HFFc6 (cell line): Measurements from ENCODE around the gene HTR2A. TPM values are rescaled to one million over a fixed set of nuclear protein-coding genes. Genes with fewer than 3 reads are reported as not detected.

Experiments used
- DNase-seq: peaks from one replicate; pipeline ENCODE4 v3.0.0-alpha.2; 2018
- H3K27ac Mint-ChIP-seq: 2 replicates; pipeline ENCODE4 v1.8.0; 2020; ENCODE audit warnings: mild to moderate bottlenecking, mixed read lengths
- H3K27me3 Mint-ChIP-seq: 2 replicates; pipeline ENCODE4 v1.8.0; 2021; ENCODE audit warnings: mild to moderate bottlenecking, moderate library complexity, mixed read lengths; ENCODE audit not compliant: insufficient read depth
- H3K36me3 Mint-ChIP-seq: 2 replicates; pipeline ENCODE4 v1.8.0; 2021; ENCODE audit warnings: low read depth, mixed read lengths
- H3K4me1 Mint-ChIP-seq: 2 replicates; pipeline ENCODE4 v1.8.0; 2020; ENCODE audit warnings: low read depth, mixed read lengths
- H3K4me3 Mint-ChIP-seq: 2 replicates; pipeline ENCODE4 v1.8.0; 2020; ENCODE audit warnings: mild to moderate bottlenecking, moderate library complexity, mixed read lengths
- H3K9me3 Mint-ChIP-seq: 2 replicates; pipeline ENCODE4 v1.8.0; 2020; ENCODE audit warnings: mild to moderate bottlenecking, mixed read lengths
- total RNA-seq, 6 experiments: library from RNA; stranded (reverse); fragmentation: NEBNext Ultra II Directional; extraction: Animal tissue kit (Norgen Biotek cat#: 25700); gene quantifications; 2 replicates in 1 of 6; 3 replicates in 5 of 6; pipeline ENCODE4 v1.2.3, GENCODE V29; 2021
- TF ChIP-seq, protein P1 (sequence below): fragments of 200-600 bp; sonication (generic); IDR thresholded peaks from 2 replicates; pipeline ENCODE4 v1.5.0; 2021; ENCODE audit warnings: antibody characterized with exemption, mild to moderate bottlenecking

Gene HTR2A
- total RNA-seq, 6 experiments from 2014 or later = 0.09 TPM; not detected in 5

DNA sequence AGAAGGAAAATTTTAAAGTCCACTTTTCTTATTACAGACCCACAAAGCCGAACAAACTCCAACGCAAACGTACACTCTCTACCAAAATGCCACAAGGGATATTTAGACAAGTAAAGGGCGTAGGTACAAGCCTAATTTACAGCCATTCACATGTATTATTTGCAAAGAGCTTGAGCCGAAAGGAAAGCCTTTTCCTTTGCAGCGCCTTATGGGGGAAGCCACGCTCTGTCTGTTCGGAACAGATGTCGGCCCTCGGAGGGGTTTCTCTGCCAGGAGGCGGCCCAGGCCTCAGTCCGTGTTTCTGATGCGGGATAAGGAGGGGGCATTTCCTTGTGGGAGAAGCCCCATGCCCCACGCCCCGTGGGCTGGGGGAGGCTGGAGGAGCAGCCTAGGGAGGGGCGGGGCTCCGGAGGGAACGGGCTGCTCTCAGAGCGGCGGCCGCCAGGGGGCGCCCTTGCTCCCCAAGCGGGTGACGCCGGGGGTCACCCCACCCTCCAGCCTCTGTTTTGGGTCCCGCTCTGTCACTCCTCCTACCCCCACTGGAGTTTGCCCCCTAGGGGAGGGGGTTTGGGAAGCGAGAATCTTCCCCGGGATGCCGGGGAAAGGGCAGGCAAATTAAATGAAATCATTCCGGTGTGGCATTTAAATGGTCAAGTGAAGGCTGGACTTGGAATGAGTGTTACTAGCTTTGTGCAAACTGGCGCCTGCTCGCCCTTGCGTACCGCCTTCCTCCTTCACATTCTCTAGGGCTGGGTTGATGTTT, 2.9 kb downstream of the HTR2A start:
- Mint-ChIP-seq H3K9me3 (no peaks in the 10 kb centered on the region), H3K27me3 (peaks cover 36% of the 10 kb centered on the region), H3K27ac (no peak overlapping the region), H3K4me3 (peak overlapping the region; percentile 83), H3K4me1 (peaks cover 24% of the 10 kb centered on the region), H3K36me3 (no peaks in the 10 kb centered on the region)
- TF ChIP-seq, protein P1, sequence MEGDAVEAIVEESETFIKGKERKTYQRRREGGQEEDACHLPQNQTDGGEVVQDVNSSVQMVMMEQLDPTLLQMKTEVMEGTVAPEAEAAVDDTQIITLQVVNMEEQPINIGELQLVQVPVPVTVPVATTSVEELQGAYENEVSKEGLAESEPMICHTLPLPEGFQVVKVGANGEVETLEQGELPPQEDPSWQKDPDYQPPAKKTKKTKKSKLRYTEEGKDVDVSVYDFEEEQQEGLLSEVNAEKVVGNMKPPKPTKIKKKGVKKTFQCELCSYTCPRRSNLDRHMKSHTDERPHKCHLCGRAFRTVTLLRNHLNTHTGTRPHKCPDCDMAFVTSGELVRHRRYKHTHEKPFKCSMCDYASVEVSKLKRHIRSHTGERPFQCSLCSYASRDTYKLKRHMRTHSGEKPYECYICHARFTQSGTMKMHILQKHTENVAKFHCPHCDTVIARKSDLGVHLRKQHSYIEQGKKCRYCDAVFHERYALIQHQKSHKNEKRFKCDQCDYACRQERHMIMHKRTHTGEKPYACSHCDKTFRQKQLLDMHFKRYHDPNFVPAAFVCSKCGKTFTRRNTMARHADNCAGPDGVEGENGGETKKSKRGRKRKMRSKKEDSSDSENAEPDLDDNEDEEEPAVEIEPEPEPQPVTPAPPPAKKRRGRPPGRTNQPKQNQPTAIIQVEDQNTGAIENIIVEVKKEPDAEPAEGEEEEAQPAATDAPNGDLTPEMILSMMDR = peak; percentile 100
- no peak for DNase-seq

DNA sequence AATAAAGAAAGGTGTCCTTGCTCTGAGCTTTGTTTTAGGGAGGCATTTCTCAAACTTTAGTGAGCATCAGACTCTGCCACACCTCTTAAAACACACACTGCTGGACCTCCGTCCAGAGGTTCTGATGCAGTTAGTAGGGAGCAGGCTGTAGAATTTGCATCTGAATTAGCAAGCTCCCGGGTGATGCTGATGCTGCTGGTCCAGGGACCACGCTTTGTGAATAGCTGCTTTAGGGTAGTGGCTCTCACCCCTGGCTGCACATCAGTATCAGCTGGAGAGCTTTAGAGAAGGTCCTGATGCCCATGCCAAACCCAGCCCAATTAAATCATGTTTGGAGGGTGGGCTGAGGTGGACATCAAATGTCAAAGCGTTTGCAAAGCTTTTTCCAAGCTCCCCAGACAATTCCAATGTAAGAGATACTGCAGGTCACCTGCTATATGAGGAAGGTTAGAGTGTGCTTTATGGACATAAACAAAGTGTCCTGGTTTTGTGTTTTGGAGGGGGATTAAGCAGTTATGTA, 3.6 kb downstream of the HTR2A start:
- no peak for DNase-seq
- H3K36me3 Mint-ChIP-seq = no peaks in the 10 kb centered on the region
- H3K4me3 Mint-ChIP-seq = peak overlapping the region; percentile 83
- peaks cover 38% of the 10 kb centered on the region for H3K27me3 Mint-ChIP-seq
- H3K27ac Mint-ChIP-seq = no peak overlapping the region
- TF ChIP-seq, protein P1 = no peak
- H3K4me1 Mint-ChIP-seq = peaks cover 24% of the 10 kb centered on the region
- H3K9me3 Mint-ChIP-seq = no peaks in the 10 kb centered on the region

DNA sequence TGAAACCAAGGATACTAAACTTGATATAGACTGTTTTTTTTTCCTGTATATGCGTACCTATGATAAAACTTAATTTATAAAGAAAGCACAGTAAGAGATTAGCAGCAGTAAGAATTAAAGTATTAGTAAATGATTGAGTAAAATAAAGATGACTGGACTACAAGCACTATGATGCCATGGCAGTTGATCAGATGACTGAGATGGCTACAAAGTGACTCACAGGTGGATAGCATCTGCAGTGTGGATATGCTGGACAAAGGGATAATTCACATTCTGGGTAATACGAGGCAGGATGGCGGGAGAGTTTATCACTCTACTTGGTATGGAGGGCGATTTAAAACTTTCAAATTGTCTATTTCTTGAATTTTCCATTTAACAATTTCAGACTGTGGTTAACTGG, 11.8 kb downstream of the HTR2A start:
- Mint-ChIP-seq H3K27me3 (peaks cover 24% of the 10 kb centered on the region), H3K4me1 (no peaks in the 10 kb centered on the region), H3K4me3 (no peak overlapping the region), H3K9me3 (no peaks in the 10 kb centered on the region), H3K27ac (no peak overlapping the region), H3K36me3 (no peaks in the 10 kb centered on the region)
- DNase-seq = peak; percentile 8
- TF ChIP-seq, protein P1 = no peak

DNA sequence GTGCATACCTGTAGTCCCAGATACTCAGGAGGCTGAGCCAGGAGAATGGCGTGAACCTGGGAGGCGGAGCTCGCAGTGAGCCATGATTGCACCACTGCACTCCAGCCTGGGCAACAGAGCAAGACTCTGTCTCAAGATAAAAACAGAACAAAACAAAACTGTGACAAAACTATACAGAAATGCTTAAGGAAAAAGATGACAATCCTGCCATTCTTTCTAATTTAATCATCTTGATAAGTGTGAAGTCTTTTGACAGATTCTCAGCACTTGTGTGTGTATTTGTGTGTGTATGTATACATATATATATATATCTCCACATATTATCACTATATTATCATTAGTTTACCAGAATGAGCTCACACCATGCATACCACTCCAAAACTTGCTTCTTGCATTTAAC, 12.3 kb downstream of the HTR2A start:
- H3K9me3 Mint-ChIP-seq = no peaks in the 10 kb centered on the region

DNA sequence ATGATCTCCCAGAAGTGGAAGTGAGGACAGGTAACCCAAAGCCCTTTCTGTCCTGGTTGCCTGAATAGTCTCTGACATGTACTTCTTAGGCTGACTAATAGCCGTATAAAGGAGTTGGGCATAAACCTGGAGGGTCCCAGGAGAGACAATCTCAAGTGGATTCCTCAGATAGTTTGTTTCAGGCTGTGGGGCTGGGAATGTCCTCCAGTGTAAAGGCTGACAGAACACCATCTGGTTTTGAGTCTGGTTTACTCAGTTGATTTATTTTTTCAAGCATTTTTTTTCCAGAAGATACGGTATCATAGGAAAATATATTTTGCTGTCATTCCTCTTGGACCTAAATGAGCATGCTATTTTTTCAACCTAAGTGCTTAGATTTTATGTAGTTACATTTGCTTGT, 15.2 kb downstream of the HTR2A start:
- no peak for DNase-seq
- Mint-ChIP-seq H3K4me1 (no peaks in the 10 kb centered on the region), H3K4me3 (no peak overlapping the region), H3K27ac (no peak overlapping the region), H3K36me3 (no peaks in the 10 kb centered on the region), H3K27me3 (peaks cover 19% of the 10 kb centered on the region), H3K9me3 (no peaks in the 10 kb centered on the region)
- TF ChIP-seq, protein P1 = no peak

More for the DNA sequence above, 12.3 kb downstream of the HTR2A start:
- Mint-ChIP-seq H3K27ac (no peak overlapping the region), H3K36me3 (no peaks in the 10 kb centered on the region), H3K4me1 (no peaks in the 10 kb centered on the region), H3K27me3 (peaks cover 25% of the 10 kb centered on the region), H3K4me3 (no peak overlapping the region)
- DNase-seq = no peak
- TF ChIP-seq, protein P1 = no peak
